Smooth muscle cell (in vitro differentiated cells): Measurements from ENCODE around the gene FOXO3. TPM values are rescaled to one million over a fixed set of nuclear protein-coding genes. Genes with fewer than 3 reads are reported as not detected.

ENCODE experiments used
- DNase-seq: peaks from one replicate; lab custom pipeline; 2025; ENCODE audit not compliant: unreplicated experiment; lab: John Stamatoyannopoulos, UW
- H2AFZ ChIP-seq: fragments of 200-600 bp; sonication (generic); 2 replicates; pipeline ENCODE4 v1.6.0; 2016; ENCODE audit warnings: antibody characterized with exemption, low read depth, mild to moderate bottlenecking
- H3F3A ChIP-seq: fragments of 200-600 bp; sonication (generic); 2 replicates; pipeline ENCODE4 v1.6.0; 2017; ENCODE audit warnings: antibody characterized with exemption, low read depth
- H3K27ac ChIP-seq: fragments of 200-600 bp; sonication (generic); 2 replicates; pipeline ENCODE4 v1.5.1; 2016; ENCODE audit warnings: low read depth, mild to moderate bottlenecking
- H3K27me3 ChIP-seq: fragments of 200-600 bp; sonication (generic); 2 replicates; pipeline ENCODE4 v1.6.1; 2016; ENCODE audit warnings: low read depth, mild to moderate bottlenecking
- H3K36me3 ChIP-seq: fragments of 200-600 bp; sonication (generic); 2 replicates; pipeline ENCODE4 v1.5.1; 2016; ENCODE audit warnings: low read depth
- H3K4me1 ChIP-seq: fragments of 200-600 bp; sonication (generic); 2 replicates; pipeline ENCODE4 v1.5.1; 2016; ENCODE audit warnings: low read depth
- H3K4me2 ChIP-seq: fragments of 200-600 bp; sonication (generic); 2 replicates; pipeline ENCODE4 v1.6.0; 2016; ENCODE audit warnings: mild to moderate bottlenecking
- H3K4me3 ChIP-seq: fragments of 200-600 bp; sonication (generic); 2 replicates; pipeline ENCODE4 v1.5.1; 2016; ENCODE audit warnings: mild to moderate bottlenecking
- H3K79me2 ChIP-seq: fragments of 200-600 bp; sonication (generic); 2 replicates; pipeline ENCODE4 v1.6.0; 2016; ENCODE audit warnings: low read depth, mild to moderate bottlenecking
- H3K9ac ChIP-seq: fragments of 200-600 bp; sonication (generic); 2 replicates; pipeline ENCODE4 v1.6.0; 2016; ENCODE audit warnings: low read depth
- H3K9me3 ChIP-seq: fragments of 200-600 bp; sonication (generic); replicated peaks from 2 replicates; pipeline ENCODE4 v1.5.1; 2016; ENCODE audit warnings: low read depth
- H4K20me1 ChIP-seq: fragments of 200-600 bp; sonication (generic); 2 replicates; pipeline ENCODE4 v1.6.0; 2016; ENCODE audit warnings: low read depth
- CTCF ChIP-seq: fragments of 200-600 bp; sonication (generic); IDR thresholded peaks from 2 replicates; pipeline ENCODE4 v1.5.1; 2017; ENCODE audit warnings: borderline replicate concordance, mild to moderate bottlenecking, antibody characterized with exemption; ENCODE audit not compliant: insufficient read depth, poor library complexity, severe bottlenecking
- WGBS: methylation state at CpG from one replicate; pipeline ENCODE4 v1.1.7; 2016; ENCODE audit warnings: low lambda C conversion rate; 5-methylcytosine and 5-hydroxymethylcytosine counted together
- polyA plus RNA-seq: library from polyadenylated mRNA; unstranded; fragments of >200 nt; fragmentation: Nextera tagmentation; extraction: Ambion mirVana; gene quantifications from 2 replicates; pipeline ENCODE4 v1.2.1, GENCODE V29; 2016
- total RNA-seq: library from RNA; depleted of rRNA; stranded (reverse); fragments of >200 nt; gene quantifications from 2 replicates; pipeline ENCODE4 v1.2.3, GENCODE V29; 2014

The FOXO3 gene
- total and polyA plus RNA-seq, 2 experiments from 2014 or later, result 35.9 to 40.3 TPM

- Histone ChIP-seq H3K27ac (no peak overlapping the region), H3K4me2 (no peak overlapping the region), H3K36me3 (no peaks in the 10 kb centered on the region), H3K27me3 (no peaks in the 10 kb centered on the region), H3K4me1 (peaks cover 12% of the 10 kb centered on the region), H3K9me3 (no peaks in the 10 kb centered on the region), H3K9ac (no peak overlapping the region), H2AFZ (no peak overlapping the region), H3F3A (peaks cover 6% of the 10 kb centered on the region), H4K20me1 (peaks cover 100% of the 10 kb centered on the region), H3K79me2 (peaks cover 88% of the 10 kb centered on the region), H3K4me3 (no peak overlapping the region)
- 77% methylated on average over 4 of the region's 4 CpGs for WGBS
- TF ChIP-seq CTCF, result no peak
- DNase-seq, result no peak
Observed at GRCh38 chr6:108671790-108672189, 111.1 kb downstream of the FOXO3 start.

GRCh38 chr6:108672641-108673040 lies 111.9 kb downstream of the FOXO3 start:
- no peaks in the 10 kb centered on the region for H3K9me3 ChIP-seq
- no peaks in the 10 kb centered on the region for H3F3A ChIP-seq
- H4K20me1 ChIP-seq, result peaks cover 100% of the 10 kb centered on the region
- no peak overlapping the region for H3K9ac ChIP-seq
- H3K4me3 ChIP-seq, result no peak overlapping the region
- no peak overlapping the region for H3K4me2 ChIP-seq
- 91% methylated on average over 3 of the region's 3 CpGs for WGBS
- H2AFZ ChIP-seq, result no peak overlapping the region
- H3K4me1 ChIP-seq, result peaks cover 3% of the 10 kb centered on the region
- DNase-seq, result no peak
- no peaks in the 10 kb centered on the region for H3K27me3 ChIP-seq
- peaks cover 80% of the 10 kb centered on the region for H3K79me2 ChIP-seq
- H3K27ac ChIP-seq, result no peak overlapping the region
- H3K36me3 ChIP-seq, result no peaks in the 10 kb centered on the region
- no peak for TF ChIP-seq CTCF

GRCh38 chr6:108673153-108673552 lies 112.4 kb downstream of the FOXO3 start:
- no peaks in the 10 kb centered on the region for H3K27me3 ChIP-seq
- H3K9me3 ChIP-seq, result no peaks in the 10 kb centered on the region
- no peak overlapping the region for H3K4me2 ChIP-seq
- WGBS, result 97% methylated on average over 6 of the region's 6 CpGs
- H3K4me3 ChIP-seq, result no peak overlapping the region
- H3K79me2 ChIP-seq, result peaks cover 84% of the 10 kb centered on the region
- H2AFZ ChIP-seq, result no peak overlapping the region
- H4K20me1 ChIP-seq, result peaks cover 100% of the 10 kb centered on the region
- TF ChIP-seq CTCF, result no peak
- no peak overlapping the region for H3K9ac ChIP-seq
- H3K36me3 ChIP-seq, result no peaks in the 10 kb centered on the region
- H3K4me1 ChIP-seq, result no peaks in the 10 kb centered on the region
- H3F3A ChIP-seq, result no peaks in the 10 kb centered on the region
- no peak overlapping the region for H3K27ac ChIP-seq
- no peak for DNase-seq

- no peak for DNase-seq
- H3F3A ChIP-seq, result no peaks in the 10 kb centered on the region
- H3K79me2 ChIP-seq, result peaks cover 87% of the 10 kb centered on the region
- no peak overlapping the region for H2AFZ ChIP-seq
- no peak overlapping the region for H3K4me2 ChIP-seq
- TF ChIP-seq CTCF, result no peak
- no peaks in the 10 kb centered on the region for H3K27me3 ChIP-seq
- WGBS, result 78% methylated on average over 2 of the region's 2 CpGs
- no peak overlapping the region for H3K27ac ChIP-seq
- H3K36me3 ChIP-seq, result no peaks in the 10 kb centered on the region
- H4K20me1 ChIP-seq, result peaks cover 97% of the 10 kb centered on the region
- no peaks in the 10 kb centered on the region for H3K4me1 ChIP-seq
- no peak overlapping the region for H3K9ac ChIP-seq
- H3K4me3 ChIP-seq, result no peak overlapping the region
- H3K9me3 ChIP-seq, result no peaks in the 10 kb centered on the region
Observed at GRCh38 chr6:108673602-108674001, 112.9 kb downstream of the FOXO3 start.
